HepG2 (cell line): ENCODE results near the gene DDRGK1. TPM values are rescaled to one million over a fixed set of nuclear protein-coding genes. Genes with fewer than 3 reads are reported as not detected.

Experiments used
- ATAC-seq: fragments of 200-7000 bp; cut with Tn5 transposase; 3 replicates; pipeline ENCODE4 v1.9.1; 2020; ENCODE audit warnings: mild to moderate bottlenecking, moderate library complexity
- BruUV-seq: library from RNA; stranded (reverse); fragments of 400-500 nt; replicated peaks from 2 replicates; lab custom pipeline; 2021; lab: Mats Ljungman, UMichigan
- CTCF ChIA-PET: fragments of 300-600 bp; formaldehyde crosslinking; extraction: SDS; loops from one replicate; lab custom pipeline; 2021; ENCODE audit warnings: low total read pairs, inconsistent platforms, low intra/inter-chr PET ratio; lab: Yijun Ruan, JAX
- POLR2A ChIA-PET: fragments of 350-600 bp; sonication (Branson Sonifier 250); formaldehyde crosslinking; loops from one replicate; lab custom pipeline; 2020; ENCODE audit warnings: antibody characterized with exemption, inconsistent platforms; lab: Yijun Ruan, JAX
- DNase-seq: peaks from one replicate; pipeline ENCODE4 v3.0.0-alpha.2; 2015; ENCODE audit warnings: low spot score
- FAIRE-seq: peaks from 3 replicates; lab custom pipeline; 2011; peaks lifted over from hg19 to GRCh38; lab: Jason Lieb, UNC
- H2AFZ ChIP-seq: one replicate; pipeline ENCODE4 v1.6.1; 2011; ENCODE audit warnings: low read length, inconsistent platforms
- H3K27ac ChIP-seq: fragments of 300-600 bp; 3 replicates; pipeline ENCODE4 v1.8.0; 2011; ENCODE audit warnings: mixed run types, mild to moderate bottlenecking, mixed read lengths, low read length, inconsistent platforms; ENCODE audit not compliant: insufficient read depth; ENCODE audit errors: extremely low read length
- H3K27me3 ChIP-seq, 2 experiments: fragments of 200-600 bp in 1 of 2; 2 replicates in 1 of 2; 3 replicates in 1 of 2; pipeline versions ENCODE4 v1.6.0 to v1.8.0; 2011; ENCODE audit warnings: low read length in 2 of 2, mild to moderate bottlenecking in 2 of 2, moderate library complexity in 2 of 2, inconsistent platforms in 1 of 2; ENCODE audit not compliant: insufficient read depth in 2 of 2, control insufficient read depth in 1 of 2
- H3K36me3 ChIP-seq, 2 experiments: fragments of 200-600 bp in 1 of 2; replicated peaks in 1 of 2; 2 replicates in 1 of 2; 3 replicates in 1 of 2; pipeline versions ENCODE4 v1.5.1 to v1.8.0; 2011; ENCODE audit warnings: low read length in 2 of 2, inconsistent platforms in 1 of 2; ENCODE audit not compliant: insufficient read depth in 2 of 2, control insufficient read depth in 1 of 2
- H3K4me1 ChIP-seq: 2 replicates; pipeline ENCODE4 v1.5.1; 2012; ENCODE audit warnings: low read length, inconsistent platforms; ENCODE audit not compliant: insufficient read depth
- H3K4me2 ChIP-seq: 2 replicates; pipeline ENCODE4 v1.6.0; 2011; ENCODE audit warnings: low read depth, low read length, inconsistent platforms
- H3K4me3 ChIP-seq, 3 experiments: fragments of 200-600 bp in 1 of 3; sonication (generic), shearing (Covaris generic) in 1 of 3; replicated peaks in 1 of 3; 2 replicates each; pipeline ENCODE4 v1.5.1; 2011 to 2016; ENCODE audit warnings: low read length in 3 of 3, inconsistent platforms in 2 of 3, low read depth in 2 of 3, mild to moderate bottlenecking in 2 of 3, control low read depth in 1 of 3, mixed read lengths in 1 of 3; ENCODE audit not compliant: insufficient read depth in 1 of 3
- H3K79me2 ChIP-seq: one replicate; pipeline ENCODE4 v1.6.1; 2011; ENCODE audit warnings: low read length, inconsistent platforms; ENCODE audit not compliant: insufficient read depth
- H3K9ac ChIP-seq: 2 replicates; pipeline ENCODE4 v1.6.0; 2011; ENCODE audit warnings: mild to moderate bottlenecking, low read depth, low read length, inconsistent platforms; ENCODE audit not compliant: insufficient read depth
- H3K9me3 ChIP-seq: 2 replicates; pipeline ENCODE4 v1.5.1; 2012; ENCODE audit warnings: mild to moderate bottlenecking, low read length
- H4K20me1 ChIP-seq: 2 replicates; pipeline ENCODE4 v1.6.0; 2011; ENCODE audit warnings: inconsistent platforms, mild to moderate bottlenecking, low read length, moderate library complexity; ENCODE audit not compliant: insufficient read depth
- ATF1 ChIP-seq: IDR thresholded peaks from 2 replicates; pipeline ENCODE4 v1.6.1; 2016; ENCODE audit warnings: mild to moderate bottlenecking, control low read depth
- BRF2 ChIP-seq: sonication (generic); formaldehyde crosslinking; IDR thresholded peaks from 2 replicates; pipeline ENCODE4 v1.8.1; 2022; ENCODE audit warnings: mild to moderate bottlenecking, missing genetic modification reagents
- CBX5 ChIP-seq: sonication (generic); formaldehyde crosslinking; IDR thresholded peaks from 2 replicates; pipeline ENCODE4 v1.4.0; 2020; ENCODE audit warnings: missing genetic modification reagents, borderline replicate concordance
- HOXD1 ChIP-seq: sonication (generic); formaldehyde crosslinking; IDR thresholded peaks from 2 replicates; pipeline ENCODE4 v1.5.0; 2020; ENCODE audit warnings: missing genetic modification reagents
- MAZ ChIP-seq, 2 experiments: sonication (generic) in 1 of 2; formaldehyde crosslinking in 1 of 2; IDR thresholded peaks; 2 replicates each; pipeline versions ENCODE4 v1.5.0 to v1.6.1; 2012 to 2020; ENCODE audit warnings: low read depth in 2 of 2, mild to moderate bottlenecking in 2 of 2, borderline replicate concordance in 1 of 2, improper control_type of control experiment in 1 of 2, low read length in 1 of 2, missing genetic modification reagents in 1 of 2, moderate library complexity in 1 of 2
- NRL ChIP-seq: sonication (generic); formaldehyde crosslinking; IDR thresholded peaks from 2 replicates; pipeline ENCODE4 v1.5.0; 2020; ENCODE audit warnings: missing genetic modification reagents, mild to moderate bottlenecking, moderate library complexity, borderline replicate concordance
- SMAD1 ChIP-seq: sonication (generic); formaldehyde crosslinking; IDR thresholded peaks from 2 replicates; pipeline ENCODE4 v1.4.0; 2020; ENCODE audit warnings: missing genetic modification reagents, low read depth, mild to moderate bottlenecking, borderline replicate concordance
- TFAP4 ChIP-seq: sonication (generic); IDR thresholded peaks from 2 replicates; pipeline ENCODE4 v1.6.1; 2016; ENCODE audit warnings: low read depth, borderline replicate concordance
- TGIF2 ChIP-seq: IDR thresholded peaks from 2 replicates; pipeline ENCODE4 v1.6.1; 2016; ENCODE audit warnings: control low read depth, missing compliant biosample characterization
- ZFY ChIP-seq: sonication (generic); formaldehyde crosslinking; IDR thresholded peaks from 2 replicates; pipeline ENCODE4 v1.4.0; 2020; ENCODE audit warnings: missing genetic modification reagents
- ZNF180 ChIP-seq: sonication (generic); formaldehyde crosslinking; IDR thresholded peaks from 2 replicates; pipeline ENCODE4 v1.4.0; 2020; ENCODE audit warnings: low read depth, missing genetic modification reagents, borderline replicate concordance
- ZNF263 ChIP-seq: sonication (generic); formaldehyde crosslinking; IDR thresholded peaks from 2 replicates; pipeline ENCODE4 v1.4.0; 2020; ENCODE audit warnings: missing genetic modification reagents
- ZNF569 ChIP-seq: sonication (generic); formaldehyde crosslinking; IDR thresholded peaks from 2 replicates; pipeline ENCODE4 v1.5.0; 2020; ENCODE audit warnings: mild to moderate bottlenecking, missing genetic modification reagents, moderate library complexity, borderline replicate concordance
- ZNF598 ChIP-seq: sonication (generic); formaldehyde crosslinking; IDR thresholded peaks from 2 replicates; pipeline ENCODE4 v1.5.1; 2020; ENCODE audit warnings: mild to moderate bottlenecking, missing genetic modification reagents, borderline replicate concordance
- ZNF761 ChIP-seq: sonication (generic); formaldehyde crosslinking; conservative IDR thresholded peaks from 2 replicates; pipeline ENCODE4 v1.4.0; 2020; ENCODE audit warnings: mild to moderate bottlenecking, missing genetic modification reagents
- ZNF766 ChIP-seq: sonication (generic); formaldehyde crosslinking; IDR thresholded peaks from 2 replicates; pipeline ENCODE4 v1.5.0; 2020; ENCODE audit warnings: missing genetic modification reagents, borderline replicate concordance
- WGBS: methylation state at CpG from one replicate; pipeline ENCODE4 v1.1.6; 2017; ENCODE audit warnings: low lambda C conversion rate; 5-methylcytosine and 5-hydroxymethylcytosine counted together
- in situ Hi-C: cut with HindIII; loops from 2 replicates; pipeline ENCODE4 v1.10.0; 2017; ENCODE audit warnings: low pct_unique_long_range_greater_than_20kb; ENCODE audit not compliant: extremely low pct_ligation_motif_present
- intact Hi-C: fragments of 100-400 bp; cut with micrococcal nuclease; formaldehyde crosslinking; loops from one replicate; pipeline ENCODE4 v1.10.0; 2022; ENCODE audit not compliant: unreplicated experiment
- polyA plus RNA-seq, 8 experiments: library from polyadenylated mRNA; depleted of rRNA in 3 of 8; stranded (reverse) in 7 of 8; unstranded in 1 of 8; fragments of >200 nt; fragmentation: Illumina TruSeq in 4 of 8; extraction: Trizol in 4 of 8; gene quantifications; 2 replicates each; pipeline versions ENCODE4 v1.2.1 to v1.2.3, GENCODE V29; 2011 to 2016; ENCODE audit warnings: low read depth in 4 of 8, missing spikeins in 1 of 8, mixed read lengths in 1 of 8; ENCODE audit not compliant: insufficient read depth in 1 of 8
- total RNA-seq, 5 experiments: library from RNA; depleted of rRNA; stranded (reverse); fragments of >200 nt; fragmentation: Illumina TruSeq; extraction: Trizol; gene quantifications; 2 replicates each; pipeline ENCODE4 v1.2.3, GENCODE V29; 2016; ENCODE audit warnings: low read depth in 1 of 5
- TF ChIP-seq, protein P1 (sequence below): sonication (generic); formaldehyde crosslinking; IDR thresholded peaks from 2 replicates; pipeline ENCODE4 v1.8.0; 2022; ENCODE audit warnings: missing genetic modification reagents, mild to moderate bottlenecking, borderline replicate concordance
- TF ChIP-seq, protein P2 (sequence below): sonication (generic); formaldehyde crosslinking; IDR thresholded peaks from 2 replicates; pipeline ENCODE4 v1.4.0; 2020; ENCODE audit warnings: missing genetic modification reagents

The DDRGK1 gene
- total and polyA plus RNA-seq, 2 of the 13 experiments (the other 11 are each of a cell fraction or from before 2014, with no cell fraction given), result 96.7 to 149 TPM

DNA sequence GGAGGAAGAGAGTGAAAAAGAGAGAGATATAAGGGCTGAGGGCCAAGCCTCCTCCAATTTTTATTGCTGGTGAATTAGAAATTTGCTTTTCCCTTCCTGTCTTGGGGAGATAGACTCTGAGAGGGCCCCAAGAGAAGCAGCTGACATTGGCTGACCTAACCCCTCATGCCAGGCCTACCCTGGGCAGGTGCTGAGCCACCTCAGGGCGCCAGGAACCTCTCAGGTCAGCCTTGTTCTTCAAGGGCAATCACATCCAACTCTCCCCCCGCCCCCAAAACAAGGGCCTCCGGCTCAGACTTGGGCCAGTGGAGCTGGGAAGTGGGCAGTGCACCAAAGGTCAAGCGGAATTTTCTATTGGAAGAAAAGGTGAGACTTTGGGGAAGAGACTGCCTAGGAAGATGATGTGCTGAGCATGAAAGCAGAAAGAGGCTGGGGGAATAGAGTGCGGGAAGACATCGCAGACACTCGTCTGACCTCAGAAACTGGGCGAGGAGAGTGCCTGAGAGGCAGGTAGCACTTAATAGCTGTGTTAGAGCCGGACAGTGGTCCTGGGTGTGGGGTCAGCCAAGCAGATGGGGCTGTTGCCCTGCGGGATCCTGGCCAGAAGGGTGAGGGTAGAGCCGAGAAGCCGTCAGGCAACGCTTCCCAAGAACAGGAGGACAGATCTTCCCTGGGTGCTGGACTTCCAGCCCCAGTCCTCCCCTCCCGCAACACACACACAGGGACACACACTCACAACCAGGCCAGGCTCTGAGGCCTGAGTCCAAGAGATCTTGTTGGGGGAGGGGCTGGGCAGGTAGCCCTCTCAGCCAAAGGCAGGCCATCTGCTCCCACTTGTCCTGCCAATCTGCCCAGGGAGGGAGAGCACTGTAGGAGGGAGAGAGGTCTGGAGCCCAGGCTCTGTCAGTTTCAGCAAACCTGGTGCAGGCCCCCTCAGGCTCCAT is 41.1 kb downstream of the DDRGK1 start:
- Histone ChIP-seq H3K4me1 (peaks cover 57% of the 10 kb centered on the region), H3K4me3 (no peak overlapping the region), H4K20me1 (peaks cover 8% of the 10 kb centered on the region), H3K79me2 (peaks cover 15% of the 10 kb centered on the region), H3K9ac (no peak overlapping the region), H3K4me2 (0 out of 2 replicates have a peak overlapping the region, but pooled peaks have one; percentile 23), H3K36me3 (no peaks in the 10 kb centered on the region), H3K9me3 (no peaks in the 10 kb centered on the region), H2AFZ (no peak overlapping the region), H3K27ac (no peak overlapping the region), H3K27me3 (no peaks in the 10 kb centered on the region; a peak in 1 of 5 replicates)
- intact Hi-C loops, result loop anchor here (10.0 kb wide), 1 partner anchor 81 kb away; no protein-coding TSS in a partner anchor
- DNase-seq (no peak), FAIRE-seq (no peak), ATAC-seq (no peak)
- BruUV-seq, result no TSS peak
- CTCF ChIA-PET, result no interaction called here
- POLR2A ChIA-PET, result interaction anchor here (1.8 to 6.6 kb wide), 3 partner anchors 7 to 39 kb away, joined by 4 to 81 read pairs (median 13); no protein-coding TSS in a partner anchor
- WGBS, result 75% methylated on average over 14 of the region's 14 CpGs
- in situ Hi-C loops, result no loop called here
- TF ChIP-seq NRL (CRISPR knock-in tag), result no peak
- no peak for TF ChIP-seq BRF2
- peak; percentile 74; the same call in 1 of the 2 replicates for TF ChIP-seq ZNF598 (CRISPR knock-in tag)
- TF ChIP-seq TFAP4, result no peak
- peak; percentile 47; the same call in 1 of the 2 replicates for TF ChIP-seq ZFY (CRISPR knock-in tag)
- no peak for TF ChIP-seq MAZ (IDR thresholded peaks at IDR 0.05; ENCODE audit: borderline replicate concordance, low read depth, low read length)
- TF ChIP-seq MAZ (CRISPR knock-in tag; IDR thresholded peaks at IDR 0.05; ENCODE audit: low read depth), result no peak
- peak; percentile 78 for TF ChIP-seq ZNF263 (CRISPR knock-in tag)
- TF ChIP-seq, protein P1, sequence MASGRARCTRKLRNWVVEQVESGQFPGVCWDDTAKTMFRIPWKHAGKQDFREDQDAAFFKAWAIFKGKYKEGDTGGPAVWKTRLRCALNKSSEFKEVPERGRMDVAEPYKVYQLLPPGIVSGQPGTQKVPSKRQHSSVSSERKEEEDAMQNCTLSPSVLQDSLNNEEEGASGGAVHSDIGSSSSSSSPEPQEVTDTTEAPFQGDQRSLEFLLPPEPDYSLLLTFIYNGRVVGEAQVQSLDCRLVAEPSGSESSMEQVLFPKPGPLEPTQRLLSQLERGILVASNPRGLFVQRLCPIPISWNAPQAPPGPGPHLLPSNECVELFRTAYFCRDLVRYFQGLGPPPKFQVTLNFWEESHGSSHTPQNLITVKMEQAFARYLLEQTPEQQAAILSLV, result no peak
- no peak for TF ChIP-seq ATF1 (CRISPR knock-in tag)
- 0 out of 2 replicates have a peak, but pooled peaks have one; percentile 16 for TF ChIP-seq HOXD1 (CRISPR knock-in tag)
- TF ChIP-seq ZNF569 (CRISPR knock-in tag), result no peak
- no peak for TF ChIP-seq CBX5 (CRISPR knock-in tag)
- no peak for TF ChIP-seq ZNF761 (CRISPR knock-in tag)
- no peak for TF ChIP-seq ZNF180 (CRISPR knock-in tag)
- no peak for TF ChIP-seq ZNF766
- 0 out of 2 replicates have a peak, but pooled peaks have one; percentile 59 for TF ChIP-seq SMAD1 (CRISPR knock-in tag)
- TF ChIP-seq TGIF2 (CRISPR knock-in tag), result no peak
- TF ChIP-seq, protein P2, sequence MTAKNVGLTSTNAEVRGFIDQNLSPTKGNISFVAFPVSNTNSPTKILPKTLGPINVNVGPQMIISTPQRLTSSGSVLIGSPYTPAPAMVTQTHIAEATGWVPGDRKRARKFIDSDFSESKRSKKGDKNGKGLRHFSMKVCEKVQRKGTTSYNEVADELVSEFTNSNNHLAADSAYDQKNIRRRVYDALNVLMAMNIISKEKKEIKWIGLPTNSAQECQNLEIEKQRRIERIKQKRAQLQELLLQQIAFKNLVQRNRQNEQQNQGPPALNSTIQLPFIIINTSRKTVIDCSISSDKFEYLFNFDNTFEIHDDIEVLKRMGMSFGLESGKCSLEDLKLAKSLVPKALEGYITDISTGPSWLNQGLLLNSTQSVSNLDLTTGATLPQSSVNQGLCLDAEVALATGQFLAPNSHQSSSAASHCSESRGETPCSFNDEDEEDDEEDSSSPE (CRISPR knock-in tag), result no peak
